ENCODE data around the gene CREB3.

Gene CREB3, protein sequence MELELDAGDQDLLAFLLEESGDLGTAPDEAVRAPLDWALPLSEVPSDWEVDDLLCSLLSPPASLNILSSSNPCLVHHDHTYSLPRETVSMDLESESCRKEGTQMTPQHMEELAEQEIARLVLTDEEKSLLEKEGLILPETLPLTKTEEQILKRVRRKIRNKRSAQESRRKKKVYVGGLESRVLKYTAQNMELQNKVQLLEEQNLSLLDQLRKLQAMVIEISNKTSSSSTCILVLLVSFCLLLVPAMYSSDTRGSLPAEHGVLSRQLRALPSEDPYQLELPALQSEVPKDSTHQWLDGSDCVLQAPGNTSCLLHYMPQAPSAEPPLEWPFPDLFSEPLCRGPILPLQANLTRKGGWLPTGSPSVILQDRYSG

GRCh38 chr9:35732185-35732799 is at the start of gene CREB3, which contains the start of gene TLN1:
CREB3 (plus strand) TSS chr9:35732666; CDS start chr9:35732773, 107 bp downstream.
TLN1 (minus strand) TSS chr9:35732195; CDS start chr9:35725694, 6,501 bp downstream.
- Mint-ChIP-seq H3K4me1 (peaks cover 15% of the 10 kb centered on the region), H3K27me3 (no peaks in the 10 kb centered on the region)
- ATAC-seq (ENCODE audit: low read depth) = peak; percentile 87

GRCh38 chr9:35683323-35683722 is 49.1 kb upstream of the CREB3 start:
- ATAC-seq (ENCODE audit: low read depth) = no peak
- peaks cover 33% of the 10 kb centered on the region for H3K4me1 Mint-ChIP-seq
- no peaks in the 10 kb centered on the region for H3K27me3 Mint-ChIP-seq
- no peaks in the 10 kb centered on the region for H3K9me3 Mint-ChIP-seq
- H3K4me3 Mint-ChIP-seq = no peak overlapping the region
- H3K27ac Mint-ChIP-seq = peak overlapping the region; percentile 40
- no peak for DNase-seq (ENCODE audit: low spot score in 2 of 2)
- no peaks in the 10 kb centered on the region for H3K36me3 Mint-ChIP-seq

More at GRCh38 chr9:35732185-35732799, at the start of gene CREB3, which contains the start of gene TLN1:
- Mint-ChIP-seq H3K27ac (peak within 1 kb of the TSS; percentile 89), H3K36me3 (peaks cover 8% of the 10 kb centered on the region), H3K4me3 (peak within 1 kb of the TSS; percentile 95), H3K9me3 (no peaks in the 10 kb centered on the region)
- peak; percentile 93 to 96 for DNase-seq (ENCODE audit: low spot score in 2 of 2)

GRCh38 chr9:35684921-35685320 is 47.5 kb upstream of the CREB3 start:
- Mint-ChIP-seq H3K27me3 (no peaks in the 10 kb centered on the region), H3K36me3 (no peaks in the 10 kb centered on the region), H3K4me3 (no peak overlapping the region), H3K27ac (no peak overlapping the region), H3K4me1 (peaks cover 28% of the 10 kb centered on the region), H3K9me3 (no peaks in the 10 kb centered on the region)
- DNase-seq (ENCODE audit: low spot score in 2 of 2) (no peak), ATAC-seq (ENCODE audit: low read depth) (no peak)

DNA sequence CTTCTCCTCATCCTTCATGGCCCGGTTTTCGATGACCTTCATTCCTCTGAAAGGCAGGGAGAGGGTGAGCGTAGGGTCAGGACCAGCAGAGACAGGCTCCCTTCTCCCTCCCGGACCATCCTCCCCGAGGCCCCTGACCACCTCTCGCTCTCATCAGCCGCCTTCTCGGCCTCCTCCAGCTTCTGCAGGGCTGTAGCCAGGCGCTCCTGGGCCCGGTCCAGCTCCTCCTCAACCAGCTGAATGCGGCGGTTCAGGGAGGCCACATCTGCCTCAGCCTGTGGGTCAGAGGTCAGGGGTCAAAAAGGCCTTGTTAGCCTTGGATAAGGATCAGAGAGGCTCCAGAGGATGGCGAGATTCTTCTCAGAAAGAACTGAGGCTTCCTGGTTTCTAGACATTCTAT is 47.0 kb upstream of the CREB3 start:
- no peak overlapping the region for H3K27ac Mint-ChIP-seq
- no peaks in the 10 kb centered on the region for H3K36me3 Mint-ChIP-seq
- no peak for ATAC-seq (ENCODE audit: low read depth)
- no peaks in the 10 kb centered on the region for H3K27me3 Mint-ChIP-seq
- no peaks in the 10 kb centered on the region for H3K9me3 Mint-ChIP-seq
- H3K4me3 Mint-ChIP-seq = no peak overlapping the region
- peaks cover 22% of the 10 kb centered on the region for H3K4me1 Mint-ChIP-seq
- no peak for DNase-seq (ENCODE audit: low spot score in 2 of 2)

DNA sequence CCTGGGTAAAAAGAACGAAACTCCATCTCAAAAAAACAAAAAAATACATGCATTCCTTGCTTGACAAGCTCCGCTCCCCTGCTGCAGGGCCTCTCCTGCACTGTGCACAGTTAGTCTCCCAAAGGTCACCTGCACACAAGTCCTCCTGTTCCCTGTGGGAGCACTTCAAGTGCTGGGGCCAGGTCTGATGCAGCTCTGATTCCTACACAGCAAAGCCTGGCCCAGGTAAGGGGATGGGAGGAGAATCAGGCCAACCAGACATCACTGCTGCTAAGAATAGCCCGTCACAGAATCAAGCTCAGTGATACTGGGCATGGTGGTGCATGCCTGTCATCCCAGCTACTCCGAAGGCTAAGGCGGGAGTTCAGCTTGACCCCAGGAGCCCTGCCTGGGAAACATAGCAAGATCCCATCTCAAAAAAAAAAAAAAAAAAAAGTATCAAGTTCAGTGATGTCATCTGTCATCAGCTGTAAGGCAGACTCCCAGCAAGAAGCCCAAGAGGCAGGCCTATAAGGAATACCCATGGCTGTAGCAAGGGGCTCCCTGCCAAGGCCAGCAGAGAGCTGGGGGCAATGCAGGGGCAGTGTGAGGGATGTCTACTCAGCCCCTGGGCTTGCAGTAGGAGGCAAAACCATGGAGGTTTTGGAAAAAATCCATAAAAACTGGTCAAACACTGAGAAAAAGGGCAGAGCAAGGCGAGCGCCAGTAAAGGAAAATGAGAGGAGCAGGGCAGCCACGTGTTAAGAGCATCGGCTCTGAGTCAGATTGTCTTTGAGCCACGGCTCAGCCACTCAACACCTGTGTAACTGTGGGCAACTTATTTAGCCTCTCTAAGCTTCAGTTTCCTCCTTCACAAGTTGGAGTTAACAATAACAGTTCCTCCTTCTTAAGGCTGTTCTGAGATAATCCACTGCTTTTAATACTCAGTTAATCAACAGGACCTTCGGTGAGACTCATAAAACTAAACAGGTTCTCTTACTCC is 46.0 kb upstream of the CREB3 start:
- DNase-seq (ENCODE audit: low spot score in 2 of 2) = no peak
- Mint-ChIP-seq H3K9me3 (no peaks in the 10 kb centered on the region), H3K4me3 (no peak overlapping the region), H3K27me3 (no peaks in the 10 kb centered on the region), H3K4me1 (peaks cover 18% of the 10 kb centered on the region), H3K27ac (no peak overlapping the region), H3K36me3 (no peaks in the 10 kb centered on the region)
- no peak for ATAC-seq (ENCODE audit: low read depth)

DNA sequence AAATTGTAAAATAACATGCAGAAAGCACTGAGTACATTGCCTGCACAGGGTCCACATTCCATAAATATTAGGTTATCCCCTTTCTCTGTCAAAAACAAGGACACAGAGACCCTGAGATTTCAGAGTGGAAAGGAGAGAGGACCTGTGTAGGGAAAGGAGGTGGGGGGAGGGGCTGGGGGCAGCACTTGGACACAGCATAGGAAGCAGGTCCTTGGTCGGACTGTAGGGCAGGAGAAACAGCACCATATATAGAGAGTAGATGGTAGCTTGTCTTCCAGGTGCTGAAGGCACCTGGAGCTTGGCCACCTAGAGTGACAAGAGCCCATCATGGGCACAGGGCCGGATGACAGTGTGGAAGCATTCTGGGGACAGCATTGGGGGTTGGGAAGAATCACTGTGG is 45.2 kb upstream of the CREB3 start:
- H3K9me3 Mint-ChIP-seq = no peaks in the 10 kb centered on the region
- DNase-seq (ENCODE audit: low spot score in 2 of 2) = no peak
- H3K36me3 Mint-ChIP-seq = no peaks in the 10 kb centered on the region
- H3K27me3 Mint-ChIP-seq = no peaks in the 10 kb centered on the region
- H3K4me3 Mint-ChIP-seq = no peak overlapping the region
- H3K27ac Mint-ChIP-seq = no peak overlapping the region
- peaks cover 12% of the 10 kb centered on the region for H3K4me1 Mint-ChIP-seq
- no peak for ATAC-seq (ENCODE audit: low read depth)

GRCh38 chr9:35687972-35688557 is 44.4 kb upstream of the CREB3 start:
- no peak for ATAC-seq (ENCODE audit: low read depth)

DNA sequence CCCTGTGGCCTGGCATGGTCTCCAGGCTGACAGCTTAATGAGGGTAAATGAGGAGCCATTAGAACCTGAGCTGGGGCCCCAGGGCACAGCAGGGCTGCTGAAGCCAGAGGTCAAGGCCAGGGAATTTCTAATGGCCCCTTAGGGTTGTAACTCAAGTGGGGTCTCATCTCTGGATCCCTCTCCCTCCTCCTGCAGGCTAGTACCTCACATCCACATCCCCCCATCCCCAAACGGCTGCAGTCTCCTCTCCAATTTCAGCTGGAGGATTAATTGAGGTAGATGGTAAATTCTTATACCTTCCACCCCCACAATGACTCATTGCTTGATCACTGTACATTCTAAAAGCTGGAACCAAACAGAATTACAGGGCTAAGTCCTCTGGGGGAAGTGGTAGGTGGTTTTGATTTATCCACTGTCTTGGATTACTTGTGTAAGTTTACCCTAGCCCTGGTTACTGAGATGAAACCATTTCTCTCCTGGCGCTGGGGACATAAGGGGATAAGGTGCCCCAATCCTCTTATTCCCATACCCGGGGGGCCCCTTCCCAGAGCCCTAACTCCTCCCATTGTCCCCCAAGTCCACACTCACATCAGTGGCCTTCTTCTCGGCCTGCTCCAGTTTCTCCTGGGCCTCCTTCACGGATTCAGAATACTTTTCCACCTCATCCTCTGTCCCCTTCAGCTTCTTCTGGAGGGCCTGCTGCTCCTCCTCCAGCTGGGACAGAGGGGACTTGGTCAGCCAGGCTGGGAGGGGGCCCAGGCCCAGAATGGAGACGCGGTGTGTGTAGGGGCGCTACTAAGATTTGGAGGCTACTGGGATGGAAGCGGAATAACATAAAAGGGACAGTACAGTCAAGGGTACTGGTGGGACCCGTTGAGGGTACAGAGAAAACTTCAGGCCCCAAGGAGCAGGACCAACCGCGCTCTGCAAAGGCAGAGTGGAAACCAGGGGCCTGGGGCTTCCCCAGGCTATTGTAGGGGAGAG is 43.6 kb upstream of the CREB3 start:
- Mint-ChIP-seq H3K36me3 (no peaks in the 10 kb centered on the region), H3K27ac (no peak overlapping the region), H3K4me1 (peaks cover 7% of the 10 kb centered on the region), H3K9me3 (no peaks in the 10 kb centered on the region), H3K4me3 (peak overlapping the region; percentile 63), H3K27me3 (no peaks in the 10 kb centered on the region)
- ATAC-seq (ENCODE audit: low read depth) = no peak
- DNase-seq (ENCODE audit: low spot score in 2 of 2) = no peak

More at GRCh38 chr9:35687972-35688557, 44.4 kb upstream of the CREB3 start:
- Mint-ChIP-seq H3K27me3 (no peaks in the 10 kb centered on the region), H3K36me3 (no peaks in the 10 kb centered on the region), H3K9me3 (no peaks in the 10 kb centered on the region), H3K4me3 (no peak overlapping the region), H3K27ac (no peak overlapping the region), H3K4me1 (peaks cover 9% of the 10 kb centered on the region)
- DNase-seq (ENCODE audit: low spot score in 2 of 2) = no peak

DNA sequence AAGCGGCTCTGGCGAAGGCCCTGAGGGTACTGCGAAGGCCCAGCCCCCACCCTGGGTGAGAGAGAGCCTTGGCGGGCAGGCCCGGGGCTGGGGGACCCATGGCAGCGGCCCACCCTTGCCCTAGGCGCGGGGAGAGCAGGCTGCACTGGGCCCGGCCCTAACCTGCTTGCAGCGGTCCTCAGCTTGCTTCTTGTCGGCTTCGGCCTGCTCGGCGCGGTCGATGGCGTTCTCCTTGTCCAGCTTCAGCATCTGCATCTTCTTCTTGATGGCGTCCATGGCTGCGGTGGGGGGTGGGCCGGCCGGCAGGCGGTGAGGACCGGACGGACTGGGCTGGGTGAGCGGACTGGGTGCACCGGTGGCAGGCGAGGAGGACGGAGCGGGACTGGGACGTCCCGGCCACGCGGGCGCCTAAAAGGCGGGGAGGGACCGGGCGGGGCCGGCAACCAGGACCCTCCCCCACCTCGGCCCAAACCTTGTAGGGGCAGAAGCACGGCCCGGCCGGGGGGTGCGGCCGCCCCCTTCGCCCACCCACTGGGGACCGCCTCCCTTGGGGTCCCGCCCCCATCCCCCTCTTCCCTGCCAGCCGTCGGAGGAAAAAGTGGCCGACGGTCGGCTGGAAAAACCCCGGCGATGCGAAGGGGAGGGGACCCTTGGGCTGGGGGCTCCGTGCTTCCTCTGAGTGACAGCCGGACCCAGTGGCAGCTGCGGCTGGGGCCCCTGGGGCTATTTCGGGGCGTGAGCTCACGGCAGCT is 42.7 kb upstream of the CREB3 start, which contains the start of gene TPM2:
TPM2 (minus strand) TSS at position 384 of the 752 bp plus-strand sequence; CDS start at position 276, 108 bp downstream.
- H3K9me3 Mint-ChIP-seq = no peaks in the 10 kb centered on the region
- no peak for DNase-seq (ENCODE audit: low spot score in 2 of 2)
- H3K4me1 Mint-ChIP-seq = peaks cover 7% of the 10 kb centered on the region
- no peaks in the 10 kb centered on the region for H3K36me3 Mint-ChIP-seq
- peak within 1 kb of the TSS; percentile 79 for H3K27ac Mint-ChIP-seq
- ATAC-seq (ENCODE audit: low read depth) = peak; percentile 27
- no peaks in the 10 kb centered on the region for H3K27me3 Mint-ChIP-seq
- H3K4me3 Mint-ChIP-seq = peak within 1 kb of the TSS; percentile 95

DNA sequence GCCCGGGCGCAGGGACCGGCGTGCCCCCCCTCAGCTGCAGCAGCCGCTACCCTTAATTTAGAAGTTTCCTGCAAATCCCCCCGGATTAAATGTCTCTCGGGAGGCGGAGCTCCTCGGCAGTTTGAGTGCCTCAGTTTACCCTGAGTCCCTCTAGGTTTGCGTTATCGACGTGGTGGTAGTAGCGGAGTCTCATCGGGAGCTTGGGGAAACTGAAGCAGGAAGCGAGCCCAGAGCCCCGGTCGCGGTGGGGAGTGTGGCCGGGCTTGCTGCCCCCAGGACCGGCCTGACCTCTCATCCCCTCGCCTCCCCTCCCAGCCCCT is 42.2 kb upstream of the CREB3 start:
- Mint-ChIP-seq H3K4me1 (peaks cover 7% of the 10 kb centered on the region), H3K9me3 (no peaks in the 10 kb centered on the region), H3K36me3 (no peaks in the 10 kb centered on the region), H3K27me3 (no peaks in the 10 kb centered on the region), H3K27ac (no peak overlapping the region), H3K4me3 (peak overlapping the region; percentile 79)
- DNase-seq (ENCODE audit: low spot score in 2 of 2) (no peak), ATAC-seq (ENCODE audit: low read depth) (peak; percentile 17)

GRCh38 chr9:35690614-35691333 is 41.7 kb upstream of the CREB3 start:
- no peaks in the 10 kb centered on the region for H3K27me3 Mint-ChIP-seq
- no peaks in the 10 kb centered on the region for H3K36me3 Mint-ChIP-seq
- H3K4me3 Mint-ChIP-seq = peak overlapping the region; percentile 95
- peak in 1 of 2 donors; percentile 20 for DNase-seq (ENCODE audit: low spot score in 2 of 2)
- peaks cover 7% of the 10 kb centered on the region for H3K4me1 Mint-ChIP-seq
- H3K9me3 Mint-ChIP-seq = no peaks in the 10 kb centered on the region
- ATAC-seq (ENCODE audit: low read depth) = peak; percentile 42
- H3K27ac Mint-ChIP-seq = peak overlapping the region; percentile 79

- H3K9me3 Mint-ChIP-seq = no peaks in the 10 kb centered on the region
- ATAC-seq (ENCODE audit: low read depth) = peak; percentile 43
- DNase-seq (ENCODE audit: low spot score in 2 of 2) = no peak
- H3K27ac Mint-ChIP-seq = peak overlapping the region; percentile 79
- H3K4me1 Mint-ChIP-seq = peaks cover 7% of the 10 kb centered on the region
- H3K36me3 Mint-ChIP-seq = no peaks in the 10 kb centered on the region
- H3K4me3 Mint-ChIP-seq = peak overlapping the region; percentile 95
- no peaks in the 10 kb centered on the region for H3K27me3 Mint-ChIP-seq
Observed at GRCh38 chr9:35691334-35691650, 41.2 kb upstream of the CREB3 start.

All from memory B cell (primary cell).